Measurements from ENCODE around the gene DNAH1.
"Not testable (repeated sequence)": the region's sequence is repeated elsewhere in the genome, so short reads cannot be mapped to it uniquely, and the experiment has no call there.

The DNAH1 gene

DNA sequence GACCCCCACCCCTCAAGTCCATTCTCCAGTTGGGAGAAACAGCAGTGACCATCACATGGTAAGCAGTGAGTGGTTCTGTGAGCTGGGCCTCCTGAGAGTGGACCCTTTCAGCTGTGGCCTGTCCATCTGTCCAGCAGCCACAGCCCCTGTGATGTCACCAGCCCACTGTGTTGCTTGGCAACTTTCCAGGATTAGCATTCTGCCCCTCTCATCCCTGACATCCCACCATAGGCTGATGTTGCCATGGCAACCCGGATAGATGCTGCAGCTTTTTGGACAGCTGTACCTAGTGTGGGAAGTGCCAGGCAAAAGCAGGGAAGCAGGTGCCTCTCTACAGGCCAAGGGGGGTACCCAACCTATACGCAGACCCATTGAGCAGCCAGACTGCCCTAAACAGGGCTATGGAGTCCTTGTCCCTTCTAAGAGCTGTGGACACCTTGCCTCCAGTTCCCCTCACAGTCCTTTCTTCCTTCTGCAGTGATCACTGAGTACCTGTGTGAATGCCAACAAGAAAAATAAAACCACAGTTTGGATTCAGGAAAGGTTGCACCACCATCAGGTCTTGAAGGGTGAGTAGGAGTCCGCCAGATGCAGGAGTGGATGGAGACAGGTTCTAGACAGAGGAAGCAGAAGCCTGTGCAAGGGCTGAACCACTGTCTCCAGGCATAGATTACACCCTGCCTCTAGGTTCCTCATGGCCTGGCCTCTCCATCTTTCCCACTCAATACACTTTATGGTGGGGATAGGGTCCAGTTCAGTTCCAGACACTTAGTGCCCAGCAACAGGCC, at the start of gene DNAH1:
TSS of gene DNAH1 (plus strand) at position 343 of the 788 bp plus-strand sequence. CDS start 6,124 bp downstream, outside the sequence.
- no peak for ATAC-seq

DNA sequence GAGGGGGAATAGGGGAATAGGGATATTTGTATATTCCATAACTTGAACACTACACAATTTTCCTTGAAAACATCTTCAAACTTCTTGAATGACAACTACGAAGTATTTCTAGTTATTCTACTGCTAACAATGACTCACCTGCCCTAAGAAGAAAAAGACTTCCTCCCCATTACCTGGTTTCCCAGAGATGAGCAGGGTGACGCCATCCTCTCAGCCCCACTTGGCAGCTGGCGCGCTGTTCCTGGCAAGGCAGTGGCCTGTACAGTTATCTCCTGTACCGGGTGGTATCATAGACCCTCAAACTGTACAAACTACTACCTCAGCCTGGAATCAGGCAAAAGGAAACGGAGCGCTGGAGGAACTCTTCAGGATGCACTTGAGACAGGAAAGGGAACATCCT, 48.1 kb upstream of the DNAH1 start:
- ATAC-seq = peak; percentile 80 to 83

DNA sequence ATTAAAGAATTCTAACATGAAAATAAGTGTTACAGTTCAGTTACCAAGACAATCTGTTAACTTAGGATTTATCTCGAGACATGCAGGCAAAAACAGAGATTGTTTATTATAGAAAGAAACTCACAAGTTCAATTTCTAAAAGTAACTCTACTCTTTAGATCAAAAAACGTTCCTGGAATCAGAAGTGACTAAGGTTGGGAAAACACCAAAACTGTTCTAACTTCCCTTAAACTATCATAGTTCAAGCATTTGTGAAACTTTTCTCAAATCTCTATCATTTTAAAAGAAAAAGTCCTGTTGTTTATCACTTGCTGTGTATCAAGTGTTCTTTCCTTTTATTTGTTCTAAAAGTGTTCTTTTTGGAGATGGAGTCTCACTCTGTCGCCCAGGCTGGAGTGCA, 46.3 kb upstream of the DNAH1 start:
- ATAC-seq = peak; percentile 14 to 16

DNA sequence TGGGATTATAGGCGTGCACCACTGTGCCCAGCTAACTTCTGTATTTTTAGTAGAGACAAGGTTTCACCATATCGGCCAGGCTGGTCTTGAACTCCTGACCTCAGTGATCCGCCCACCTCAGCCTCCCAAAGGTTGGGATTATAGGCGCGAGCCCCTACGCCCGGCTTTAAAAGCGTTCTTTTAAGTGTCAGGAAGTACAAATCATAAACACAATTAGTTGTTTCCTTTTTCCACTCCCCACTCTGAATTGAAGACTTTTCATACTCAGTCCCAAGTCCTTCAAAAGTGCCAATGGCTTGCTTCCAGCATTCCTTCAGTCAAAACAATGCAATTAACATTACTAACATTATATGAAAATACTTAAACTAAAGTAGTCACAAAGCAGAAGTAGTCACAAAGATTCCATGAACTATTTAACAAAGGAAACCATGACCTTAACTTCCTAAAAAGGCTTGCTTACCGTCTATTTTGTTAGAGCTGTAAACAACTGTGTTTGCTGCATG, 45.8 kb upstream of the DNAH1 start:
- ATAC-seq = no peak

DNA sequence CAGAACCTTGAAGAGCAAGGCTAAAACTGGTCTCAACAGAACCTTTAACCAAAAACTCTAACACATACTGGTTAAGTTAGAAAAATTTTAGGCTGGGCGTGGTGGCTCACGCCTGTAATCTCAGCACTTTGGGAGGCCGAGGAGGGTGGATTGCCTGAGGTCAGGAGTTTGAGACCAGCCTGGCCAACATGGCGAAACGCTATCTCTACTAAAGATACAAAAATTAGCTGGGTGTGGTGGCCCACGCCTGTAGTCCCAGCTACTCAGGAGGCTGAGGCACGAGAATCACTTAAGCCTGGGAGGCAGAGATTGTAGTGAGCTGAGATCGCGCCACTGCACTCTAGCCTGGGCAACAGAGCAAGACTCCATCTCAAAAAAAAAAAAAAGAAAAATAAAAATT, 43.9 kb upstream of the DNAH1 start:
- not testable (repeated sequence) for ATAC-seq

DNA sequence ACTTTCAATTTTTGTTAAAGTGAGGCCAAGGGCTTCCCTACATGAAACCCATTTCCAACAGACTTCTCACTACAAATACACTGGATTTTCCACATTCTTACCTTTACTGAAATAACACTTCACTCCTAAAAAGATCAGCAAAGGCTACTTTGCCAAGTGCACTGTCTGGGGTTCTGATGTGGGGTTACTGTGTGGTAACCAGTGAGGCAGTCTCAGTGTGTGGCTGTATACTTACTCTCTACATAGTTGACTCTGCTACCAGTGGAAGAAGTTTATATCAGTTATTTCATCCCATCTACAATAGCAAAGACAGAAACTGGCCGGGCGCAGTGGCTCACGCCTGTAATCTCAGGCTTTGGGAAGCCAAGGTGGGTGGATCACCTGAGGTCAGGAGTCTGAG, 43.3 kb upstream of the DNAH1 start:
- ATAC-seq = no peak

DNA sequence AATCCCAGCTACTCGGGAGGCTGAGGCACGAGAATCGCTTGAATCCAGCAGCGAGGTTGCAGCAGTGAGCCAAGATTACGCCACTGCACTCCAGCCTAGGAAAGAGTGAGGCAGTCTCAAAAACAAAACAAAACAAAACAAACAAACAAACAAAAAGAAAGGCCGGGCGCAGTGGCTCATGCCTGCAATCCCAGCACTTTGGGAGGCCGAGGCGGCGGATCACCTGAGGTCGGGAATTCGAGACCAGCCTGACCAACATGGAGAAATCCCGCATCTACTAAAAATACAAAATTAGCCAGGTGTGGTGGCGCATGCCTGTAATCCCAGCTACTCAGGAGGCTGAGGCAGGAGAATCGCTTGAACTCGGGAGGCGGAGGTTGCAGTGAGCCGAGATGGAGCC, 41.3 kb upstream of the DNAH1 start:
- ATAC-seq = not testable (repeated sequence)

DNA sequence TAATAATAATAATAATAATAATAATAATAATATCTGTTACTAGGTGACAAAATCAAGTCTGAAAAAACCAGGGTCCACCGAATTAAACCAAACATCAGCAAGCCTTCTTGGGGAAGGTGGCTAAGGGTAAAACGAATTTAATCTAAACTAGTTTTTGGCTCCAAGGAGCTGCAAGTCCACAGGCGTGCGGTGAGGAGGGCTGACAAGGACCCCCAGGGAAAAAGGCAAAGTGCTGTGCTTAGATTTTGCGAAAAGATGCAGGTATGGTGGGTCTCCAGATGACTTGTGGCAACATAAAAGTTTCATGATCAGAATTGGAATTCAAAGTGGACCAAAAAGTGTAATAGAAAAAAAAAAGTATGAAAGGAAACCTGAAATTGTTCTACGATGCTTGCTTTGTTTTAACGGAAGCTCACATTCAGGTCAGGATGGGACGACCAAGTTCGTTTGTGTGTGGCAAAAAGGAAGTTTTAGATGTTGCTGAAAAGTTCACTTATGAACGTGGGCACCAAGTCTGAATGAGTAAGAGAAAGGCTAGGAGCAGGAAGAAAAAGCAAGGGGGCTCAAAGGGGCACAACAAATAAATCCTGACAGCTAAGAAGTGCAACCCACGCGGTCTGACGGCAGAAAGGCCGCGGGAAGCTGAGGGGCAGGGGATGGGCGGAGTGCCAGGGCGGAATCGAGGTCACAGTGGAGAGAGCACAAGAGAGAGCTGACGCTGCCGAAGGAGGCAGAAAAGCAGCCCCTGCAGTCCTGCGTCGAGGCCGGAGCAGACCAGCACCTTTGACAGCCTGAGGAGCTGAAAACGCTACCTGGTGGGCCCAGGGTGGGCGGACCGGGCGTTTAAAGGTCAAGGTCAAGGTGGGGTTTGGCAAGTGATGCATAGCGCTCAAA, 38.8 kb upstream of the DNAH1 start:
- peak; percentile 25 to 32 for ATAC-seq

DNA sequence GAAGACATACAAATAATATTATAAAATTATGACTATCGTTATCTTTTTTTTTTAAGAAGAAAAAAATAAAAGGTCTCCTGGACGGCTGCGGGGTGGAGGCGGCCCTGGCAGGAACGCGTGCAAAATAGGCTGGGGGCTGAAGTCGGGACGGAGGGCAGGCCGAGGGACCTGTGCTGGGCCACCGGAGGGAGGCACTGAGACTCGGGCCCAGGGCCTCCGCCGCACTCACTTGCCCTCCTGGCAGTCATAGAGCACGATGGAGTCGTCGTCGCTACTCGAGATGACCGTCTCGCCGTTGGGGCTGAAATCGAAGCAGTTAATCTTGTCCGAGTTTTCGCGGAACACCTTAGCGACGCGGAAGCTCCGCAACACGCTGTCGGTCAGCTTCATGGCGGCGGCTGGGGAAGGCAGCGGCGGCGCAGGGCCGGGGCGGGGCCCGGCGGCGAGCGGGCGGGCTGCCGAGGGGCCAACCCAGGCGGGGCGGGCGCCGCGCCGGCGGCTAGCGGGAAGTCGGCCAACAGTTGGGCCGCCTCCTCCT, 38.1 kb upstream of the DNAH1 start:
- ATAC-seq = peak; percentile 66 to 73

DNA sequence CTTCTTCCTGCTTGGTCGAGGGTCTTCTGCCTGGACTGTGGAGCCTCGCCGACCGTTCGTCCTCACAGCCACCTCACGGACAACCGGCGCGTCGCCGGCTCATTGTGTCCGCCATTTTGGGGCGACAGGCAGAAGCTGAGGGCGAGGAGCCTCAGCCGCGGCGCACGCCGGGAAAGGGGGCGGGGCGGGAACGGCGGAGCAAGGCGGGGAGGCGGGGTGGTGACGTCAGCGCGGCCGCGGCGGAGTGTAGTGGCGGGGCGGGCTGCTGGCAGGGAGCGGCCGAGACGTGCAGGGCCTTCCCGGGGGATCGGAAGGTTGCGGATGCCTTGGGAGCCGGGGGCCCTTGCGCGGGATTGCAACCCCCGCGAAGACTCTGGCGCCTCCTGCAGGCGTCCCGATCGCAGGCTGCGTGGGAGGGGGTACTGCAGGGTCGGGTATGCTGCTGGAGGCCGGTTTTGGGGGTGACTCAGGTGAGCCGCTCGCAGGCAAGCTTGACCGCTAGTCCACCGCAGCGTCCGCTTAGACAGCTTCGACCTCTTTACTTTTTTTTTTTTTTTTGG, 37.5 kb upstream of the DNAH1 start, which contains the start of gene WDR82:
TSS of gene WDR82 (minus strand) at position 140 of the 560 bp plus-strand sequence. CDS start 288 bp downstream, outside the sequence.
- ATAC-seq = peak; percentile 85 to 87

DNA sequence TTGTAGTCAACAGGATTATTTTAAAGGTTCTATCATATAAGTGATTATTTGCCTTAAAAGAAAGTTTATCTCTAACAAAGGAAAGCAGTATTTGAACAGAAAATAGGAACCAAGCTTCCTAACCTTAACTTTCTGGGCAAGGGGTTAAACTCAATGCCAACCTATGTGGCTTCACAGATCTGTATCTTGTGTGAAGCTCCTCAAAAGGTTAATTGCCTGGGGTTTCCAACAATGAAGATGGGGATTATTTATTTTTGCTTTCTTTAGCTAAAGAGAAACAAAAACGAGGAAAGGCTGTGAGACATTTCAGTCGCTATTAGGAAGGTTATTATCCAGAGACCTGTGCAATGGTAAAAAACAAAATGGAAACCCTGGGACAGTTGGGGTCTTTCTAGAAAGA, 36.5 kb upstream of the DNAH1 start:
- no peak for ATAC-seq

DNA sequence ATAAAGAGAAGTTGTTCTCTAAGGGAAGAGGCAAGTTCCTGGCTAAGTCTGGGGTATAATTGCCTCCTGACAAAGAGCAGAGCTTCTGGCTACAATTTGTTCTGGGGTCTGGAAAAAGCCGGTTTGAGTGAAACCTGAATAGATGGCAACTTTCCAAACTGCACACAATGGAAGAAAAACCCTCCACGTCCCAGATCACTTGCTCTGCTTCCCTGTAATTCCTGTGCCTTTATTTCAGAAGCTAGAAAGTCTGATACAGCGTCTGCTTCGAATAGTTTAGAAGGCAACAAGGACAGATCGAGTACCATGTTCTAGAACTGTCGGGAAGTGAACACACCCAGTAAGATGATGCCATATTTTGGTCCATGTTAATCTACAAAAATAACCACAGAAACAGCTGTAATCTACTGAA, 36.1 kb upstream of the DNAH1 start:
- ATAC-seq = no peak

DNA sequence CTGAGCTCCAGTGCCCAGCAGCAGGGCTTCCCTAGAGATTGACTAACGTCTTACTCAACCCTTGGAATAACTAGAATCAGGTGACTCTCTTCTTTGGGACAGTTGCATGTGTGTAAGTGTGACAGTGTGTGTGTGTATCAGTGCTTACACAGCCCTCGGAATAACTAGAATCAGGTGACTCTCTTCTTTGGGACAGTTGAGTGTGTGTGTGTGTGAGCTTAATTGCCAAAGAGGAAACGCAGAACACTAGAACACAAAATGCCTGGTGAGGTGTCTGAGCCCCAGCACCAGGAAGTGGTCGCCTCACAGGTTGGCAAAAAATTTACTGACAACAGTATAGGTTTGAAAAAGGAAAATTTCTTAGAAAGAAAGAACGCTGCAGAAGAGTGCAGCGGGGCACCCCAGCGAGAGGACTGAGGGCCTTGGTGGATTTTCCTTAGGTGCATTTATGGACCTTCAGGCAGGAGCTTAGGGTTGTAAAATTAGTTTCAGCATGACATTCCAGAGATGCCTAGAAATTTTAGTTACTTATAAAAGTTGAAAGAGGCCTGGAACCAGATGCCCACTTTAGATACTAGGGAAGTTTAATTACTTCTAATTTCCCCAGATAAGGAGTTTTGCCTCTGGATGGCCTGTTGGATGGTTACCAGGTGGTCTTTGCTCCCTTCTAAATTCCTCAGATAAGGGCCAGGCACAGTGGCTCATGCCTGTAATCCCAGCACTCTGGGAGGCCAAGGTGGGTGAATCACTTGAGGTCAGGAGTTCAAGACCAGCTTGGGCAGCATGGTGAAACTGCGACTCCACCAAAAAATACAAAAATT, 33.9 kb upstream of the DNAH1 start:
- ATAC-seq = no peak

DNA sequence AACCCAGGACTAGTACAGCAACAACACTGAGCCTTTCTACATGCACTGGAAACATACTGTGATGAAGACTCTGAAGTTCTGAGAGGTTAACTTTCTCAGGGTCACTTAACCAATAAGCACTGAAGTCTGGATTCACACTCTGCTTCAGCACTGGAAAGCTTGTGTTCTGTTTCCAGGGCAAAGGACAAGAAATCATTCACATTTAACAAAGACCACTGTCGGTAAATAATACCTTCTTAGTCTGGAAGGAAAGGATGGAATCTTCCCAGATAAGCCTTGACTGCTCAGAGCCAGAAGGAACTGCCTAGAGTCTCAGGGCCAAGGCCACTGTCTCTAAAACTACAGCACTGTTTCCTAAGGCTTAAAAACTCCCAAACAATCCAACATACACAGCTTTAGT, 32.8 kb upstream of the DNAH1 start:
- ATAC-seq = no peak

DNA sequence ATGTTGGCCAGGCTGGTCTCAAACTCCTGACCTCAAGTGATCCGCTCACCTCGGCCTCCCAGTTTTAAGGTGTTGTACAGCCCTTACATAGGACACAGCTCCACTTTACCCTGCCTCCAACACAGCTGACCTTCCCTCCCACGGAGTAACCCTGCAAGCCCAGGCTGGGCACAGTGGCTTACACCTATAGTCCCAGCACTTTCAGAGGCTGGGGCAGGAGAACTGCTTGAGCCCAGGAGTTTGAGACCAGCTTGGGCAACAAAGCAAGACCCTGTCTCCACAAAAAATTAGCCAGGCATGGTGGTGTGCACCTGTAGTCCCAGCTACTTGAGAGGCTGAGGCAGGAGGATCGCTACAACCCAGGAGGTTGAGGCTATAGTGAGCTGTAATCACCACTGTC, 32.1 kb upstream of the DNAH1 start:
- not testable (repeated sequence) for ATAC-seq

DNA sequence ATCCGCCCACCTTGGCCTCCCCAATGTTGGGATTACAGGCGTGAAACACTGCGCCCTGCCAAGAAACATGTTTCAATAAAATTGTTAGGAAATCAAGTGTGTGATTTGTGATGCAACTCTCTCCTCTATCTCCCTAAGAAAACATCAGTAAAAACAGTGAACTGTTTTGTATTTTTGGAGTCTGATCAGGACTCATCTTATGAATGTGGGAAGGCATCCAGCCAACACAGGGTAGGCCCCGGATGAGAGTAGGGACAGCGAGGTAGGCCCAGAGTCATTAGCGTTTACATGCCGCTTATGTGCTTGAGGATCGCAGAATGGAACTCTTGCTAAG, 29.4 kb upstream of the DNAH1 start:
- no peak for ATAC-seq

DNA sequence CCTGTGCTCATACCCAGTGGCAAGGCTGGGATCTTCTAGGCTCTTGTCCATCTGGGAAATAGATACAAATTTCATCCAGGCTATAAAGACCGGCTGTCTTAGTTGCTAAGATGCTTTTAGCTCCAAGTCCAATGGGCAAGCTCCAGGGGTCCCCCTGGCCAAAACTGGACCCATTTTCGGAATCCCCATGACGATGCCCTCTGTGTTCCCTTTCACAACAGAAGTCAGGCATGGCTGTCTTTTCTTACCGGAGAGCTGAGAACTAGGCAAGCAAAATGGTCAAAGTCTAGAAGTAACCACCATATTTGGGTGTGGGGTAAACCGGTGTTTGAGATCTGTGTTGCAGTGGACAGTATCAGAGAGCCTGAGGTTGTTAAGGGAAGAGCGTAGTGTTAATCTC, 27.4 kb upstream of the DNAH1 start:
- ATAC-seq = no peak

DNA sequence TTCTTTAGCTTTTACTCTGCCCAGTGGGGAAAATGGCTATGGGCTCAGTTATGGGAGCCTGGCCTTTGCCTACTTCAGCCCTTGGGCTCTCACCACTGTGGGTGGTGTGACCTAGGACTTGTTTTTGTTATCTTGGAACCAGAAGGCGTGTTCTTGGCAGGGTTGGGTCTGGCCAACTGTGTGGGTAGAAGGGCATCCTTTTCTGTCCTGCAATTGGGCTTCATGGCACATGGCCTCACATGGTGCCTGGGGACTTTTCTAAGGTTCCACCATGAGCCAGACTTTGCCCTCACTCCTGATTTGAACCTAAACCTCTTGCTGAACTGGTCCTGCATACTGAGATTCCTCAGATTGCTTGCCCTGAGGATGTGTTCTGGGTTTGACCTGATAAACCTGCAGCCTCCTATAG, 26.8 kb upstream of the DNAH1 start:
- no peak for ATAC-seq

DNA sequence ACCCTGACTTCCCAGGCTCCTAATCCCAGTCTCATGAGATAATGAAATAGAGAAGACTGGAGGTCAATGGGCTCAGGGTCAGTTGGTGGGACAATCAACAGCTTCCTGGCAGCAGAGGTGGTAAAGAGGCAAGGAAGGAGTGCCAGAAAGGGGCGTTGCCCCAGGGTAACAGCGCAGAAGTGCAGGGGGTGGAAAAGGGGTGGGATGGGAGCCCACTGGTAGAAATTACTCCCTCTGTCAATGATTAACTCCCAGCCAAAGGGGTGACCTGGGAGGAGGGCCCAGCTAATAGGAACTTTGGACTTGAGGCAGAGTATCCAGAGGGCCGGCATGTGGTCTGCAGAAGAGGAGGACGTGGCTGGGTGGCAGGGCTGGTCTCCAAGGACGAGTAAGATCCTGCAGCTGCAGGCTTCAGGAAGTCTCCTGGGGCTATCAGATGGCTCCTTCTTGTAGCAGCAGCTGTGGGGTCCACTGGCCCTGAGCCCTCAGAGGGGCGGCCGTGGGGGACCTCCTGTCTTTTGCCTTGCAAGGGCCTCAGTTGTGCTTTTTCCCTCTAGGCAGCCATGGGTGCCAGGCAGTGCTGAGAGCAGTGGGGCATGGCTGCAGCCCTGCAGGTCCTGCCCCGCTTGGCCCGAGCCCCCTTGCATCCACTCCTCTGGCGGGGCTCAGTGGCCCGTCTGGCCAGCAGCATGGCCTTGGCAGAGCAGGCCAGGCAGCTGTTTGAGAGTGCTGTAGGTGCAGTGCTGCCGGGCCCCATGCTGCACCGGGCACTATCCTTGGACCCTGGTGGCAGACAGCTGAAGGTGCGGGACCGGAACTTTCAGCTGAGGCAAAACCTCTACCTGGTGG, 26.1 kb upstream of the DNAH1 start:
- ATAC-seq = no peak

DNA sequence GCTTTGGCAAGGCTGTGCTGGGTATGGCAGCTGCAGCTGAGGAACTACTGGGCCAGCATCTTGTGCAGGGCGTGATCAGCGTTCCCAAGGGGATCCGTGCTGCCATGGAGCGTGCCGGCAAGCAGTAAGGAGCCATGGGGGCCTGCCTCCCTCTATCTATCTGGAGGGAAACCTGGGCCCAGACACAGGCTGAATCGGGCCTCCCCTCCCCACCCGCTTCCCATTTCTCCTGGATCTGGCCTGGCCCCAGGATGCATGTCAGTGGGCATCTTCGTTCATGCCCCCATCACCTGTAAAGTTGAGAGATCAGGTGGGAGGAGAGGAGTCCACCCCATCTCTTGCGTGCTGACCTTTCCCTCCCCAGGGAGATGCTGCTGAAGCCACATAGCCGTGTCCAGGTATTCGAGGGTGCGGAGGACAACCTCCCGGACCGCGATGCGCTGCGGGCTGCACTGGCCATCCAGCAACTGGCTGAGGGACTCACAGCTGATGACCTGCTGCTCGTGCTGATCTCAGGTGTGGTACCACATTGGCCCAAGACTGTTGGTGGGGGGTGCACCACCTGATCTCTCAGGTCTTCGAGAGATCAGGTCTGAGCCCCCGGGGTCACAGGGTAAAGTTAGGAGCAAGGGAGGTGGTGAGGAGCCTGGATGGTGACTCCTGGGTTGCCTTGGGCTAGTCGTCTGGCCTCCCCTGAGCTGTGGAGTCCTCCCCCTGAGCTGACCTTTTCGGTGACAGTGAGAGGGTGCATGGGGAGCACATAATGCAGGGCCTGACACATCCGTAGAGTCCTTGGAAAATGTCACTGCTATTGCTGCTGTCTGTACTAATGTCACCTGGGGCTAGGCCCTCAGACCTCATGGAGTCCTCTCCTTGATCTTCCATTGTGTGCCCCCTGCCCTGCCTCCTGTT, 25.3 kb upstream of the DNAH1 start:
- no peak for ATAC-seq
